T-helper 22 cell (primary cell): Measurements from ENCODE around the gene CNOT11.
"Not testable (repeated sequence)": the region's sequence is repeated elsewhere in the genome, so short reads cannot be mapped to it uniquely, and the experiment has no call there.

Experiments
- DNase-seq: peaks from one replicate; pipeline ENCODE4 v3.0.0-alpha.2; 2020; ENCODE audit warnings: low read depth

Gene CNOT11

DNA sequence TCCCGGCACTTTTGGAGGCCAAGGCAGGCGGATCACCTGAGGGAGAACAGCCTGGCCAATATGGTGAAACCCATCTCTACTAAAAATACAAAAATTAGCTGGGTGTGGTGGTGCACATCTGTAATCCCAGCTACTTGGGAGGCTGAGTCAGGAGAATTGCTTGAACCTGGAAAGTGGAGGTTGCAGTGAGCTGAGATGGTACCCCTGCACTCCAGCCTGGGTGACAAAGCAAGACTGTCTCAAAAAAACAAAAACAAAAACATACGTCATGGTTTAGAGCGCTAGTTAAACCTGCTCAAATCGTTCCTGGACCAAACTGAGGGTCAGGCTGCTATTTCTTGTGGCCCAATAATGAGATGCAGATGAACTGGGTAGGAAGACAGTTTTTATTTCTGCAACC lies 7.2 kb upstream of the CNOT11 start:
- not testable (repeated sequence) for DNase-seq

DNA sequence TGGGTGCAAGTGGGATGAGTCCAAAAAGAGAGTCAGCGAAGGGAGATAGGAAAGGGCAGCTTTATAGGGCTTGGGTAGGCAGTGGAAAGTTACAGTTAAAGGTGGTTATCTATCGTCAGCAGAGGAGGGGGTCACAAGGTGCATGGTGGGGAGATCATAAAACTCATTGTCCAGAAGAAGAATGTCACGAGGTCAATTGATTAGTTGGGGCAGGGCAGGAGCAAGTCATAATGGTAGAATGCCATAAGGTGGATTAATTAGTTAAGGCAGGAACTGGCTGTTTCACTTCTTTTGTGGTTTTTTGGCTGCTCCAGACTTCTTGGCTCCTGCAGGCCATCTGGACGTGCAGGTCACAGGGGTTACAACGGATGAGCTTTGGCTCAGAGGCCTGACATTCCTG lies 3.9 kb upstream of the CNOT11 start:
- DNase-seq: not testable (repeated sequence)

DNA sequence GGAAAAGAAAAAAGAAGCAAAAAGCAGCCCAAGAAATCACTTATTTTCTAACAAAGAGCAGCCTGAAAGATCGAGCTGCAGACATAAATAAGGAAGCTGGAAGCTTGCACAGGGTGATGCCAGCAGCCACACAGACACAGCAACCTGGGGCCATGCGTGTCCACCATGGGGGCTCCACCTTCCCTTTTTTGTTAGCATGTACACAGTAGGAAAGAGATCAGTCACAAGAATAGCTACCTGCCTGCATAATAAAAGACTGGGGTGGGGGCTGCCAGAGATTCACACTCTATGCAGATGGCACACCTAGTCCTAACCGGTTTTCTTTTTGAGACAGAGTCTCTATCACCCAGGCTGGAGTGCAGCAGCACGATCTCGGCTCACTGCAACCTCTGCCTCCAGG lies 2.9 kb upstream of the CNOT11 start:
- DNase-seq: no peak

DNA sequence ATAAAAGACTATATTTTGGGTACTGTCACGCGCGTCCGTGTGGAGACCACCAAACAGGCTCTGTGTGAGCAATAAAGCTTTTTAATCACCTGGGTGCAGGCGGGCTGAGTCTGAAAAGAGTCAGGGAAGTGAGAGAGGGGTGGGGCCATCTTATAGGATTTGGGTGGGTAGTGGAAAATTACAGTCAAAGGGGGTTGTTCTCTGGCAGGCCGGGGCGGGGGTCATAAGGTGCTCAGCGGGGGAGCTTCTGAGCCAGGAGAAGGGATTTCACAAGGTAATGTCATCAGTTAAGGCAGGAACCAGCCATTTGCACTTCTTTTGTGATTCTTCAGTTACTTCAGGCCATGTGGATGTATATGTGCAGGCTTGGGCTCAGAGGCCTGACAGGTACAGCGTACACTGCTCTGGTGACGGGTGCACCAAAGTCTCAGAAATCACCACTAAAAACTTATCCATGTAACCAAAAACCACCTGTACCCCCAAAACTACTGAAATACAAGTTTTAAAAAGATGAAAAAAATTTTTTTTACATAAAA lies 1.4 kb upstream of the CNOT11 start:
- DNase-seq: not testable (repeated sequence)

DNA sequence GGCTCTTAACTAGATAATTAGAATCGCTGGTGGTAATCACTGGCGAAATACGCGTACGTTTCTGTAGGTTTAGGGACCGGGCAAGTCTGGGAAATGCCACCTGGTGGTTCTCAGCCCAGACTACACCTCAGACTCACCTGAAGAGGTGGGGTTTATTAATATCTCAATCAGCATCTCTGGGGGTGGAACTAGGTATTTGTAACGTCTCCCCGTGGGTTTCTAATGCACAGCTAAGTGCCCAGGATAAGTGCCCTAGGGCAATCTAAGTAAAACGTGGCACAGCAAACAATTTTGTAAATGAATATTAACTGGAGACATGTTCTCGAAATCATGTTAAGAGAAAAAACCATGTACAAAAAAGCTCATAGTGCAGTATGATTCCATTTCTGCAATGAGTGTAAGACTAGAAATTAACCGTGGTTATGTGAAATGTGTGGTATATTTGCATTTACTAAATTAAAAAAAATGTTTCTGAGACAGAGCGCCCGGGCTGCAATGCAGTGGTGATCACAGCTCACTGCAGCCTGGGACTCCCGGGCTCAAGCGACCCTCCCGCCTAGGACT lies 760 bp upstream of the CNOT11 start:
- peak; percentile 18 for DNase-seq

DNA sequence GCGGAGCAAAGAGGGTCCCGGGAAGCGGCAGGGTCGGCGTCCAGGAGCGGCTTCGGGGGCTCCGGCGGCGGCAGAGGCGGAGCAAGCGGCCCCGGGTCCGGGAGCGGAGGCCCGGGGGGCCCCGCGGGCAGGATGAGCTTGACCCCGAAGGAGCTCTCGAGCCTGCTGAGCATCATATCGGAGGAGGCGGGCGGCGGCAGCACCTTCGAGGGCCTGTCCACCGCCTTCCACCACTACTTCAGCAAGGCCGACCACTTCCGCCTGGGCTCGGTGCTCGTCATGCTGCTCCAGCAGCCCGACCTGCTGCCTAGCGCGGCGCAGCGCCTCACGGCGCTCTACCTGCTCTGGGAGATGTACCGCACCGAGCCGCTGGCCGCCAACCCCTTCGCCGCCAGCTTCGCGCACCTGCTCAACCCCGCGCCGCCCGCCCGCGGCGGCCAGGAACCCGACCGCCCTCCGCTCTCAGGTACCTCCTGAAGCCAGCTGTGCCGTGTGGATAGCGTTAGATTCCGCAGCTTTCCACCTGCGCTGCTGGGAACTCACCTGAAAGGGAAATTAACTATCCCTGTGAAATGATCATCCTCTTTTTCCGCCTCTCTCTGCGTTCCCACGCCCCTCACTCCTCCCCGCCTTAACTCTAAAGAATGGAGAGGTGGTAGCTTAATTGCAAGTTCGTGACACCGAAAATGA lies 472 bp downstream of the CNOT11 start:
- peak; percentile 71 for DNase-seq

DNA sequence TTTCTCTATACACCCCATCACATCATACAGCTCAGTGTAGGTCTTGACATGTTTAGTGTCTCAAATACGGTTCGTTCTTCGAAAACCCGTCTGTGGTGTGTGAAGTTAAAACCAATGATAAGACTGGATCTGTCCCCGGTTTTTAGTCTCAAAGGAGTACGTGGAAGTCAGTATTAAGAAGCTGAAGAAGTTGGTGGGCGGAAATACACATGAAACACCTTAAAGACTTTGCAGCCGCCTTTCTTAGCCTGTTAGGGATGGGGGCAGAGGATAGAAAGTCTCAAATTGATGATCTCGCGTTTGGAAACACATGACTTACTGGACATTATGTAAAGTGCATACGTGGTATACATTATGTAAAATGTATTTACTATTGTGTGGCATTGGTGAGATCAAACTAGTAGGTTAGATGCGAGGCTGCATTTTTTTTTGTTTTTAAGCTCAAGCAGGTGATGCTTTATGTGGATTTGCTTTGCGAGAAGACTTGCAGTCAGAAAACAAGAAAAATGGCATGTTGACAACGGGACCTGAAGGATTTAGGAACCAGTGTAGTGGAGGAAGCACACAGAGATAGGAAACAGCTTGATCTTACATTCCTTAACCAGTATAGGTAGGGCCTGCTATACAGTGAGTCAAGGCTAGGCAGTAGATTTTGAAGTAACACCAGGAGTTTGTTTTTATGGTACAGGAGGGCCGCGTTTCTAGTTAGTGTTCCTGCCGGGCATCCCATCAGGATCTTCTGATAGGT lies 1.2 kb downstream of the CNOT11 start:
- no peak for DNase-seq

DNA sequence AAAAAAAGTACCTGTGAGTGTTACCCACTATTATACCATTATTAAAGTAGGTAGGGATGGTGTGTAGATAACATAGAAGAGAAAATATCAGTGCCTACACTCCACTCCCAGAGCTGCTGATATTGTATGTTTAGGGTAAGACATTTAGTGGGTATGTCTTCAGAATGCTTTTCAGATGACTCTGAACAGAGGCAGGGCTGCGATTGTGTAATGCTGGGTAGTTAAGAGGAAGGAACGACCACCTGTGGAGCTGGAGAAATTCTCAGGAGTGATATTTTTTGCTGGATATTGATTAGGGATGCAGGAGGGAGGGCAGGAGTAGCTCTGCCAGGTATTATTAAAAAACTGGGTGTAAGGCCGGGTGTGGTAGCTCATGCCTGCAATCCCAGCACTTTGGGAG lies 2.8 kb downstream of the CNOT11 start:
- DNase-seq: no peak

DNA sequence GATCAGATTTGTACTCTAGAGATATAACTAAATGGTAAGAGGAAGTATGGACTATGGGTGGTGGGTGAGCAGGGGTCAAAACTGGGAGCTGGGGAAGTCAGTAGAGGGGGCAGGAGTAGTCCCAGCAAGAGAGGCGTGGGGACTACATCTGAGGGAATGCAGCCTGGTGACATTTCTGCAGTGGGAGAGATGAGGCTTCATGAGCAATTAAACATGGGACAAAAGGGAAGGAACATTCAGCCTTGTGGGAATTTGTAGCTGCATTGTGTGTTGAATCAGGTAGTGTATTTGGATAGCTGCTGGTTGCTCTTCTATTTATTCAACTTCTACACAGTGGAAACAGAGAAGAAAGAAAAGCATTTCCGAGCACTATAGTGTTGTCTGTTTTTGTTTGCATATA lies 3.6 kb downstream of the CNOT11 start:
- no peak for DNase-seq

DNA sequence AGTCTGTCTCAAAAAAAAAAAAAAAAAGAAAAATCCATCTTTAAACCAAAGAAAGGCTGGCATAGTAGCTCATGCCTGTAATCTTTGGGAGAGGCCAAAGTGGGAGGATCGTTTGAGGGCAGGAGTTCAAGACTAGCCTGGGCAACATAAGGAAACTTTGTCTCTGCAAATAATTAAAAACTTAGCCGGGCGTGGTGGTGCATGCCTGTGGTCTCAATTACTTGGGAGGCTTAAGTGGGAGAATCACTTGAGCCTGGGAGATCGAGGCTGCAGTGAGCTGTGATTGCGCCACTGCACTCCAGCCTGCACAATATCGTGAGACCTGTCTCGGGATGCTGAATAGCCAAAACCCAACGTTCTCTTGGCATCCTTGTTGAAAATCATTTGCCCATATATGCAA lies 6.1 kb downstream of the CNOT11 start:
- no peak for DNase-seq

DNA sequence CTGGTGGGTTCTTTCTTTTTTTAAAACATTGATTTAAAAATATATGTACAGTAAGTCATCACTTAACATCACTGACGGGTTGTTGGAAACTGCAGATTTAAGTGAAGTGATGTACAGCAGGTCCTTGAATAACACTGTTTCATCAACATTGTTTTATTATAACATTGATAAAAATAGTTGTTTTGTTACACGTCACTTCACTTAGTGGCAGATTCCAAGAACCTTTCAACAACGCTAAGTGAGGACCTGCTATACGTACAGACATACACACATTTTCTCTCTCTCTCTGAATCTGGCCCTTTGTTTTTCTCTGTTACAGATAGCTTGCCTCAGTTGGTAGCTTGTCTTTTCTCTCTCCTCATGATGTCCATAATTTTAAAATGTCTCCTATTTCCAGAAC lies 9.5 kb downstream of the CNOT11 start:
- no peak for DNase-seq

DNA sequence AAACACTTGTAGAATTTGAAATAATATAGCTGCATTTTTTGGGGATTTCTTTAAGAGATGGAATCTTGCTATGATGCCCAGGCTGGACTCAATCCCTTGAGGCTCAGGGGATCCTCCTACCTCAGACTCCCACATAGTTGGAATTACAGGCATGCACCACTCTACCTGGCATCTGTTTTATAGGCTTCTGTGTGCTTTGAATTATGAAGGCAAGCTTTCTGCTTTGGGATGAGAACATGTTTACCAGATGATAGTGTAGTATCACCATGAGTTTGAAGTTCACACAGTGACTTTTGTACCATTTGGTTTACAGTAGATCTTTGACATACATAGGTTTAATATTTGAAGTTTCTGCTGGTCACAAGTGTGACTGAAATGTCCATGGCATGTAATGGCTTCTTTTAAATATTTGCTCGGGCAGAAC lies 10.7 kb downstream of the CNOT11 start:
- no peak for DNase-seq

DNA sequence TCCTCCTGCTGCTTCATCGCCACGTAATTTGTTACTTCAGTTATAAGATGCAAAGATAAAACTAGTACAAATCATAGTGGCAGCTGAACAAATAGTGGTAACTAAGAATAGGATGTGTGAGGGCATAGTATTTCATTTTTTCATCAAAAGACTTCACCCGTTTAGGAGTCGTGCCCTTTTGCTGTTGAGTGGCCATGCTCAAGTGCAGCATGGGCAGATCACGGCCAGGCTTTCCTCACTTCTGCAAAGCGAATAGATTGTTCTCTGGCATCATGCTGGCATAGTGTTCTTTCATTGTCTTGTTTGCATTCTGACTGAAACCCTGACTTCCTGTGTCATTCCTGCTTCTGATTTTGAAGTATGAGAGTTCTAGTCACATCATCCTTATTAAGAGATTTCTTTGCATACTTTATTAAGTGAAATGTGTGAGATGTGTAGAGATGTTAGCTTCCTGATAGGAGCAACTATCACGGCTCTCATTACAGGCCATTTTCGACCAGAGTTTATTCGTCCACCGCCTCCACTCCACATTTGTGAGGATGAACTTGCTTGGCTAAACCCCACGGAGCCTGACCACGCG lies 11.8 kb downstream of the CNOT11 start:
- DNase-seq: no peak

DNA sequence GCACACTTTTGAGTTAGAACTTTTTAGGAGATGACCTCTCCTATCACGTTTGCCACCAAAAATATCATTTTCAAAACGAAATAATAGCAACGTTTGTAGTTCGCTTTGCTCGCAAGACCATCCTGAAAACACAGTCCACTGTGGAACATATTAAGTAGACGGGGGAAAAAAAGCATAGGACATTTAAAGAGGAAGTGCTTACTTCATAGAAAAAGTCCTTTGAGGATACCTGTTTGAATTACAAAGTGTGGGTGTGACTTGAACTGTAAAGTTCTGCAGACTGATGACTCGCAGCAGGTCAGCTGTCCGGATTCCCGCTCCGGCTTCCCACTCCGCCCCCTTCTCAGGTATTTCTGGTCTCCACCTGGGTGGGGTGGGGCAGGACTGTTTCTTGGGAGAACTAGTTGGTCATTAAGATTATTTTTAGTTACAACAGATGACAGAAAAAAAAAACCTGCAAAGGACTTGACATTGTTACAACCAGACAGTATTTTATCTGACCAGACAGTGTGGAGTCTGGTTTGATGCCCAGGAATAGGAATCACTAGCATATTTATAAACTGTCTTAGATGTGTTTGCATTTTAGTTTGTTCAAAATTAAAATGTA lies 13.3 kb downstream of the CNOT11 start:
- DNase-seq: no peak

DNA sequence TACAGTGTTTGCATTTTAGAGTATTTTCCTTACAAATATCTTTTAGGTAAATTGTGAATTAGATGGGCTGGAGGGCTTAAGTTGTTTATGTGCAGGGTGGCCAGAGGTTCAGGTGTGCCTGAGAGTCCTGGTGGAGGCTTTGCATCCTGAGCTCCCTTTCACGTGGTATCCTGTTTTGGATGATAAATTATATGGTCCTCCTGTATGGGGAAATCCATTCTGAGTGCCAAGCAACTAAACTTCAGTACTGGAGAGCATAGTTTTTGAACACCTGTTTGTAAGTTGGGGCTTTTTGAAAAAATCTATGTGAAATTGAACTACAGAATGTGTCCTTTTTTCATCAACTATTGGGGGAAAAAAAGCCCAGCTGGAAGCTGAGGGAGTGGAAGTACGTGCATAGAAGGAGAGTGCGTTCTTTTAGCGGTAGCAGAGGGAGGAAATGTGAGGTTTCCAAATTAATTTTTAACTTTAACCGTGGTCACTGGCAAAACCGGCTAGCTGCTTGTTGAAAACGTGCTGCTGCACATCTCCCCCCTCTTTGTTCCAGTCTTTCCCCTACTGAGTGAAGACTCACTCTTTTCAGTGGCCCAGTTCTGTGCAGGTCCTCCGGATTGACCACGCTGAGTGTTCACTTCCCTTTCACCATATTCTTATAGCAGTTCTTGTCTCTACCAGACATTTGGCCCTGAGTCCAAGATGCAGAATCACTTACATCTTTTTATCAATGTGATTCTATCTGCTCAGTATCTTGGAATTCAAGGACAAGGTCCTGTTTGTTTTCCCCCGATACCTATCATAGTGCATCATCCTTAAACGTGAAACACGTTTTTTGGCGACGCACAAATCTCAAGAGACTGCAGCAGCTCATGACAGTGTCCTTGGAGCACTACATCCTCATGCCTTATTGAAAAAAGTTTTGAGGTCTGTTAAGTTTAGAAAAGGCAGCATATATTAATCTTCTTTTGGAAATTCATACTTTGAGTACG lies 15.3 kb downstream of the CNOT11 start:
- DNase-seq: no peak

DNA sequence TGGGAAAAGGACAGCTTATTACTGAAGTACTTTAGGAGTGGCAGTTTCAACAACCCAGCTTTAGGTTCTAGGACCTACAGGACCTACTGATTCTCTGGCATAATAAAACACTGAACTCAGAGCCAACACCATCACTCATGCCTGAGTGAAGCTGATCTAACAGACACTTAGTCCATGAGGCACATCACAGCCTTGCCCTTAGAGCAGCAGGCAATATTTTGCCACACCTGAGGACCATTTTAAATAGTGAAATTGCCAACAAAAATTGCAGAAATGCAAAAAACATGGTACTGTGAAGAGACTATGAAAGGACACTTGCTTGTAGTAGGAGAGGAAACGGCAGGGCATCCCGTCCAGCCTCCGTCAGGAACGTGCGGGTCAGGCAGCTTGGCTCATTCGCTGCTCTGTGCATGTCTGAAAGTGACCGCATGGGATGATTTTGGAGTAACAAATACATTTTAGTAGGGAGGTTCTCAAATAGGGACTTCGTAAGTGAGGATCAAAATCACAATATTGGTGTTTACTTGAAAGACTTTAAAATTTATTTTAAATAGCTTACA lies 18.1 kb downstream of the CNOT11 start:
- no peak for DNase-seq

DNA sequence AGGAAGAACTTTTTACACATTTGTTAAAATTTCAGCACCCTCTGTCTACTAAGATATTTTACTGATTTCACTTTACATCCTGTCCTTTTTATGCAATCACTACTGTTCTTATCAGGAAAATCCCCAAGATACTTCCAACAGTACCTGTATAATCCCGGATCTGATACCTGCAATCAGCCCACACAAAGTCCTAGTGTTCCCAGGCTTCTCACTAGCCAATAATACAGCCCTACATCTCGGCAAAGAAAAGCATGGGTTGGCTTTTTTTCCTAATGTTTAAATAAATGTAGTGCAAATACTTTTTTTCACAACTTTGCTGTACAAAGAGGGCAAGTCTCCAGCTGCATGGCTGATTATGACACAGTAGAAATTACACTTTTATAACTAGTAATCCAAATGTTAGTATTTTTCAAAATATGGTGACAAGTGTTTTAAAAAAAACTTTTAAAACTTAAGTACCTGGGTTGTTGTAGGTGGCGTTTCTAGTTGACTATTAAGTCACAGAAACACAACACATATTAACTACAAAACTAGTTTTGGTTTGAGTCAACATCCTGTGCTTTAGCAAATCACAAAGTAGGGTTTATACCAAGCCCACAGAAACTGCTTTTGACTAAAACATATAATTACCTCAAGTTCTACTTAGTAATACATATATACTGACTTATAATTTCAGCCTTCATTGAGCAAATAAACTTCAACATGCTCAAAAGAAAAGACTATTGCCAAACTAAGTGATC lies 19.5 kb downstream of the CNOT11 start:
- DNase-seq: no peak

DNA sequence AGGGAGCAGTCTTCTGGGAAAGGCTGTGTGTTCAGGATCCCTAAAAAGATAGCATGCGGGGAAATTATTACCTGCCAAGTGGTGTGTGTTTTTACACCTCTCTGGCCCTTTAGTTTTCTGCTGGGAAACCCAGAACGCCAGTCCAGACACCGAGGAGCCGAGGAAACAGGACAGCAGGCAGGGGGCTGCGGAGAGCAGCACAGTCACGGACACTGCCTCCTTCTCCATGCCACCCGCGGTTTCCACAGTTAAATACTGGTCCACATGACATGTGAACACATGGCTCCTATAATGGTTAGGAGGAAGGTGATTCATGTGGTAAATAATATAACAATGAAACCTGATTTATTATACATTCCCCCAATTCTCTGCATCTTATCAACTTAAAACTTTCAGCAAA lies 20.4 kb downstream of the CNOT11 start:
- DNase-seq: no peak

DNA sequence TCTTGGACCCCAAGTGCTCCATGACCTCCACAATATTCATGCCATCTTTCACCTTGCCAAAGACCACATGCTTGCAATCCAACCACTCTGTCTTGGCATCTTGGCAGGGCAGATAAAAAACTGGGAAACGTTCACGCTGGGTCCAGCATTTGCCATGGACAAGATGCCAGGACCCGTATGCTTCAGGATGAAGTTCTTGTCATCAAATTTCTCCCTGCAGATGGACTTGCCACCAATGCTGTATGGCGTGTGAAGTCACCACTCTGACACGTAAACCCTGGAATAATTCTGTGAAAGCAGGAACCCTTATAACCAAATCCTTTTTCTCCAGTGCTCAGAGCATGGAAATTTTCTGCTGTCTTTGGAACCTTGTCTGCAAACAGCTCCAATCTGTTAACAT lies 21.5 kb downstream of the CNOT11 start:
- DNase-seq: no peak

DNA sequence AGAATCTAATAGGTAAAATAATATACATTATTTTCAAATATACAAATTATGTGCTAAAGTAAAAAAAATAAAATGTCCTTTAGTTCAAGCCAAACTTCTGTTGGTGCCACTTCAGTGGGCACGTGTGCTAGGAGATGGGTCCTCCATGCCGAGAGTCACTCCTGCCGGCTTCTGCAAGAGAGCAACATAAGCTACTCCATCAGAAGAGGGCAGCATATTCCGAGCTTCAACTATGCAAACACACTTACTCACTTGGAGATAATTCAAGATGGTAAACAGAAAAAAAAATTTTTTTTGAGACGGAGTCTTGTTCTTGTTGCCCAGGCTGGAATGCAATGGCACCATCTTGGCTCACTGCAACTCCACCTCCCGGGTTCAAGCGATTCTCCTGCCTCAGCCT lies 24.4 kb downstream of the CNOT11 start:
- DNase-seq: no peak
